MM.1S (cell line): Measurements from ENCODE around the gene HADHB.

Experiments
- DNase-seq: peaks from one replicate; pipeline ENCODE4 v3.0.0-alpha.2; 2015
- H2AFZ ChIP-seq: fragments of 300-600 bp; sonication (generic); 2 replicates; pipeline ENCODE4 v1.6.0; 2016; ENCODE audit warnings: antibody characterized with exemption, low read length
- H3F3A ChIP-seq: fragments of 300-600 bp; sonication (generic); 2 replicates; pipeline ENCODE4 v1.6.1; 2016; ENCODE audit warnings: mild to moderate bottlenecking, antibody characterized with exemption, low read length, moderate library complexity, mixed read lengths; ENCODE audit not compliant: insufficient read depth
- H3K27ac ChIP-seq: fragments of 300-600 bp; sonication (generic); 2 replicates; pipeline ENCODE4 v1.5.1; 2016; ENCODE audit warnings: mild to moderate bottlenecking, low read length
- H3K27me3 ChIP-seq: fragments of 300-600 bp; sonication (generic); replicated peaks from 2 replicates; pipeline ENCODE4 v1.6.0; 2016; ENCODE audit warnings: low read length; ENCODE audit not compliant: insufficient read depth
- H3K36me3 ChIP-seq: fragments of 300-600 bp; sonication (generic); replicated peaks from 2 replicates; pipeline ENCODE4 v1.6.1; 2016; ENCODE audit warnings: mild to moderate bottlenecking, low read length, mixed read lengths; ENCODE audit not compliant: insufficient read depth
- H3K4me1 ChIP-seq: fragments of 300-600 bp; sonication (generic); 2 replicates; pipeline ENCODE4 v1.6.1; 2016; ENCODE audit warnings: low read length, mixed read lengths
- H3K4me2 ChIP-seq: fragments of 300-600 bp; sonication (generic); 2 replicates; pipeline ENCODE4 v1.6.0; 2016; ENCODE audit warnings: low read depth, low read length
- H3K4me3 ChIP-seq: fragments of 300-600 bp; sonication (generic); 2 replicates; pipeline ENCODE4 v1.5.1; 2016; ENCODE audit warnings: low read length, mixed read lengths
- H3K79me2 ChIP-seq: fragments of 300-600 bp; sonication (generic); 2 replicates; pipeline ENCODE4 v1.6.1; 2016; ENCODE audit warnings: mixed run types, low read length, mixed read lengths
- H3K9ac ChIP-seq: fragments of 300-600 bp; sonication (generic); 2 replicates; pipeline ENCODE4 v1.6.1; 2016; ENCODE audit warnings: low read length, mixed read lengths
- H3K9me2 ChIP-seq: fragments of 300-600 bp; sonication (generic); replicated peaks from 2 replicates; pipeline ENCODE4 v1.6.1; 2016; ENCODE audit warnings: mild to moderate bottlenecking, low read length, mixed read lengths; ENCODE audit not compliant: insufficient read depth
- H3K9me3 ChIP-seq: fragments of 300-600 bp; sonication (generic); replicated peaks from 2 replicates; pipeline ENCODE4 v1.6.1; 2016; ENCODE audit warnings: mild to moderate bottlenecking, low read length, mixed read lengths; ENCODE audit not compliant: insufficient read depth
- H4K20me1 ChIP-seq: fragments of 300-600 bp; sonication (generic); 2 replicates; pipeline ENCODE4 v1.6.1; 2016; ENCODE audit warnings: mild to moderate bottlenecking, low read length, moderate library complexity, mixed read lengths; ENCODE audit not compliant: insufficient read depth
- EZH2 ChIP-seq: fragments of 300-600 bp; sonication (generic); optimal IDR thresholded peaks from 2 replicates; pipeline ENCODE3; 2017; ENCODE audit warnings: low read depth, mild to moderate bottlenecking, antibody characterized with exemption, low read length, mixed read lengths
- EZH2phosphoT487 ChIP-seq: fragments of 300-600 bp; sonication (generic); IDR thresholded peaks from 2 replicates; pipeline ENCODE4 v1.6.1; 2018; ENCODE audit warnings: antibody characterized with exemption, low read length
- TF ChIP-seq, protein P1 (sequence below): fragments of 300-600 bp; sonication (generic); IDR thresholded peaks from 2 replicates; pipeline ENCODE4 v1.5.1; 2016; ENCODE audit warnings: antibody characterized with exemption, low read length, mixed read lengths

Gene HADHB

GRCh38 chr2:26269571-26270158 lies 24.9 kb downstream of the HADHB start:
- no peaks in the 10 kb centered on the region for H3K27me3 ChIP-seq
- TF ChIP-seq EZH2phosphoT487 (no peak), EZH2 (no peak)
- TF ChIP-seq, protein P1, sequence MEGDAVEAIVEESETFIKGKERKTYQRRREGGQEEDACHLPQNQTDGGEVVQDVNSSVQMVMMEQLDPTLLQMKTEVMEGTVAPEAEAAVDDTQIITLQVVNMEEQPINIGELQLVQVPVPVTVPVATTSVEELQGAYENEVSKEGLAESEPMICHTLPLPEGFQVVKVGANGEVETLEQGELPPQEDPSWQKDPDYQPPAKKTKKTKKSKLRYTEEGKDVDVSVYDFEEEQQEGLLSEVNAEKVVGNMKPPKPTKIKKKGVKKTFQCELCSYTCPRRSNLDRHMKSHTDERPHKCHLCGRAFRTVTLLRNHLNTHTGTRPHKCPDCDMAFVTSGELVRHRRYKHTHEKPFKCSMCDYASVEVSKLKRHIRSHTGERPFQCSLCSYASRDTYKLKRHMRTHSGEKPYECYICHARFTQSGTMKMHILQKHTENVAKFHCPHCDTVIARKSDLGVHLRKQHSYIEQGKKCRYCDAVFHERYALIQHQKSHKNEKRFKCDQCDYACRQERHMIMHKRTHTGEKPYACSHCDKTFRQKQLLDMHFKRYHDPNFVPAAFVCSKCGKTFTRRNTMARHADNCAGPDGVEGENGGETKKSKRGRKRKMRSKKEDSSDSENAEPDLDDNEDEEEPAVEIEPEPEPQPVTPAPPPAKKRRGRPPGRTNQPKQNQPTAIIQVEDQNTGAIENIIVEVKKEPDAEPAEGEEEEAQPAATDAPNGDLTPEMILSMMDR, result no peak
- H3K9me2 ChIP-seq, result no peaks in the 10 kb centered on the region
- no peaks in the 10 kb centered on the region for H3K79me2 ChIP-seq
- no peak overlapping the region for H3K9ac ChIP-seq
- DNase-seq, result no peak
- no peak overlapping the region for H3K4me3 ChIP-seq
- no peaks in the 10 kb centered on the region for H3K4me1 ChIP-seq
- H3K27ac ChIP-seq, result no peak overlapping the region
- no peaks in the 10 kb centered on the region for H3K9me3 ChIP-seq
- H3K4me2 ChIP-seq, result no peak overlapping the region
- no peaks in the 10 kb centered on the region for H3F3A ChIP-seq
- no peak overlapping the region for H2AFZ ChIP-seq
- H3K36me3 ChIP-seq, result no peaks in the 10 kb centered on the region
- no peaks in the 10 kb centered on the region for H4K20me1 ChIP-seq

DNA sequence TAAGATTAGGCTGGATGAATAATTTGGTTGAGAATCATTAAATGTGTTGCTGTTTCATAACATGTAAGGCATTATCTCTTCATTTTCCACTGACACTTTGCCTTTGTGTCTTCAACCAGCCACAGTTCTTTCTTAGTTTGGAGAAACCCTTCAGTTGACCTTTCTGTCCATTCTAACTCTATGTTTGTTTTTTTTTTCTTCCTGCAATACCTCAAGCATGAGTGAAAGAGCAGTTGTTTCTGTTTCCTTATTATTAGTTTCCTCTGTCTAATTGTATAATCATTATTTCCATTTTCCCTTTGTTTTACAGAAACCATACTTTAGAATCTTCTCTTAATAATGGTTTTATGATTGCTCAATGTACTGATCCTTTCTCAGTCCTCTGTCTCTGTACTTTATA lies 25.6 kb downstream of the HADHB start:
- Histone ChIP-seq H3K4me3 (no peak overlapping the region), H3K27me3 (no peaks in the 10 kb centered on the region), H3K79me2 (no peaks in the 10 kb centered on the region), H3F3A (no peaks in the 10 kb centered on the region), H3K9me3 (no peaks in the 10 kb centered on the region), H3K27ac (no peak overlapping the region), H3K4me2 (no peak overlapping the region), H3K9me2 (no peaks in the 10 kb centered on the region), H2AFZ (no peak overlapping the region), H4K20me1 (no peaks in the 10 kb centered on the region), H3K4me1 (no peaks in the 10 kb centered on the region), H3K36me3 (no peaks in the 10 kb centered on the region), H3K9ac (no peak overlapping the region)
- TF ChIP-seq EZH2phosphoT487, result no peak
- no peak for TF ChIP-seq EZH2
- TF ChIP-seq, protein P1, result no peak
- no peak for DNase-seq

GRCh38 chr2:26273501-26273900 lies 28.8 kb downstream of the HADHB start:
- Histone ChIP-seq H3K4me3 (no peak overlapping the region), H3F3A (no peaks in the 10 kb centered on the region), H3K4me2 (no peak overlapping the region), H3K27ac (no peak overlapping the region), H3K4me1 (no peaks in the 10 kb centered on the region), H2AFZ (no peak overlapping the region), H3K36me3 (no peaks in the 10 kb centered on the region), H3K27me3 (no peaks in the 10 kb centered on the region), H3K9me2 (no peaks in the 10 kb centered on the region), H3K9ac (no peak overlapping the region), H3K9me3 (no peaks in the 10 kb centered on the region), H3K79me2 (no peaks in the 10 kb centered on the region), H4K20me1 (no peaks in the 10 kb centered on the region)
- DNase-seq, result no peak
- TF ChIP-seq EZH2, result no peak
- no peak for TF ChIP-seq EZH2phosphoT487
- TF ChIP-seq, protein P1, result no peak
